Endothelial cell of umbilical vein (primary cell): ENCODE measurements around the gene C22orf23.

Experiments
- CTCF ChIP-seq, 2 donors: IDR thresholded peaks; 1 replicate in 1 of 2; 2 replicates in 1 of 2; pipeline ENCODE4 v1.5.1; 2011; ENCODE audit warnings: low read length in 2 of 2, mild to moderate bottlenecking in 2 of 2, moderate library complexity in 2 of 2, control low read depth in 1 of 2, inconsistent platforms in 1 of 2, low read depth in 1 of 2; ENCODE audit not compliant: insufficient read depth in 1 of 2; ENCODE audit errors: extremely low read depth in 1 of 2
- EZH2 ChIP-seq: IDR thresholded peaks from 2 replicates; pipeline ENCODE4 v1.6.1; 2012; ENCODE audit warnings: borderline replicate concordance, low read depth, mild to moderate bottlenecking, moderate library complexity, low read length, inconsistent platforms; ENCODE audit not compliant: severe bottlenecking
- FOS ChIP-seq: IDR thresholded peaks from 2 replicates; pipeline ENCODE4 v1.6.1; 2011; ENCODE audit warnings: mild to moderate bottlenecking, low read length, moderate library complexity, borderline replicate concordance; ENCODE audit not compliant: insufficient read depth
- GATA2 ChIP-seq: IDR thresholded peaks from 2 replicates; pipeline ENCODE4 v1.7.0; 2011; ENCODE audit warnings: low read depth, mild to moderate bottlenecking, moderate library complexity, mixed read lengths, low read length; ENCODE audit not compliant: insufficient read length, insufficient read depth
- JUN ChIP-seq: IDR thresholded peaks from 2 replicates; pipeline ENCODE4 v1.6.1; 2011; ENCODE audit warnings: borderline replicate concordance, low read depth; ENCODE audit not compliant: insufficient read length, insufficient read depth
- MAX ChIP-seq: IDR thresholded peaks from 2 replicates; pipeline ENCODE4 v1.6.1; 2011; ENCODE audit not compliant: insufficient read depth, insufficient read length
- MYC ChIP-seq: IDR thresholded peaks from one replicate; pipeline ENCODE4 v1.6.1; 2011; ENCODE audit warnings: mild to moderate bottlenecking, low read depth, low read length
- POLR2A ChIP-seq: IDR thresholded peaks from 2 replicates; pipeline ENCODE4 v1.6.1; 2012; ENCODE audit warnings: low read depth, mild to moderate bottlenecking, control low read depth, low read length
- POLR2AphosphoS5 ChIP-seq: IDR thresholded peaks from 2 replicates; pipeline ENCODE4 v1.6.1; 2012; ENCODE audit warnings: low read depth, mild to moderate bottlenecking, control low read depth, low read length, moderate library complexity; ENCODE audit not compliant: insufficient read depth

GRCh38 chr22:37933711-37934376 lies 19.6 kb downstream of the C22orf23 start:
- no peak for TF ChIP-seq EZH2
- TF ChIP-seq CTCF (IDR thresholded peaks at IDR 0.05; ENCODE audit: extremely low read depth in 1 of 2, insufficient read depth in 1 of 2, low read depth in 1 of 2, low read length in 2 of 2), result peak; percentile 99 to 100
- TF ChIP-seq POLR2A, result peak; percentile 27
- no peak for TF ChIP-seq JUN
- no peak for TF ChIP-seq MAX
- peak; percentile 43 for TF ChIP-seq POLR2AphosphoS5
- TF ChIP-seq MYC, result no peak
- no peak for TF ChIP-seq GATA2
- peak; percentile 78 for TF ChIP-seq FOS
